ENCODE data around the gene BYSL. TPM values are rescaled to one million over a fixed set of nuclear protein-coding genes. Genes with fewer than 3 reads are reported as not detected.

The BYSL gene
- total RNA-seq, 2 experiments from 2014 or later: 56.4 to 59.5 TPM

- ChIA-PET POLR2A (interaction anchor here (0.8 to 2.8 kb wide), 7 partner anchors 8 to 72 kb away, joined by 3 to 10 read pairs (median 5); partner anchors contain the start of gene CCND3), CTCF (interaction anchor here (1.0 to 2.1 kb wide), 10 partner anchors 9 to 76 kb away, joined by 3 to 8 read pairs (median 5); no protein-coding TSS in a partner anchor)
- TF ChIP-seq, protein P1, sequence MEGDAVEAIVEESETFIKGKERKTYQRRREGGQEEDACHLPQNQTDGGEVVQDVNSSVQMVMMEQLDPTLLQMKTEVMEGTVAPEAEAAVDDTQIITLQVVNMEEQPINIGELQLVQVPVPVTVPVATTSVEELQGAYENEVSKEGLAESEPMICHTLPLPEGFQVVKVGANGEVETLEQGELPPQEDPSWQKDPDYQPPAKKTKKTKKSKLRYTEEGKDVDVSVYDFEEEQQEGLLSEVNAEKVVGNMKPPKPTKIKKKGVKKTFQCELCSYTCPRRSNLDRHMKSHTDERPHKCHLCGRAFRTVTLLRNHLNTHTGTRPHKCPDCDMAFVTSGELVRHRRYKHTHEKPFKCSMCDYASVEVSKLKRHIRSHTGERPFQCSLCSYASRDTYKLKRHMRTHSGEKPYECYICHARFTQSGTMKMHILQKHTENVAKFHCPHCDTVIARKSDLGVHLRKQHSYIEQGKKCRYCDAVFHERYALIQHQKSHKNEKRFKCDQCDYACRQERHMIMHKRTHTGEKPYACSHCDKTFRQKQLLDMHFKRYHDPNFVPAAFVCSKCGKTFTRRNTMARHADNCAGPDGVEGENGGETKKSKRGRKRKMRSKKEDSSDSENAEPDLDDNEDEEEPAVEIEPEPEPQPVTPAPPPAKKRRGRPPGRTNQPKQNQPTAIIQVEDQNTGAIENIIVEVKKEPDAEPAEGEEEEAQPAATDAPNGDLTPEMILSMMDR (IDR thresholded peaks at IDR 0.05): no peak
- Mint-ChIP-seq H3K36me3 (ENCODE audit: low read depth) (peaks cover 17% of the 10 kb centered on the region), H3K4me3 (no peak overlapping the region), H3K4me1 (ENCODE audit: low read depth) (peaks cover 82% of the 10 kb centered on the region), H3K27me3 (no peaks in the 10 kb centered on the region), H3K9me3 (no peaks in the 10 kb centered on the region), H3K27ac (peak overlapping the region; percentile 92)
- ATAC-seq (peak; percentile 11), DNase-seq (no peak)
- intact Hi-C loops (cut with micrococcal nuclease): no loop called here
These were observed 46.3 kb downstream of the BYSL start for GRCh38 chr6:41967312-41968287.

DNA sequence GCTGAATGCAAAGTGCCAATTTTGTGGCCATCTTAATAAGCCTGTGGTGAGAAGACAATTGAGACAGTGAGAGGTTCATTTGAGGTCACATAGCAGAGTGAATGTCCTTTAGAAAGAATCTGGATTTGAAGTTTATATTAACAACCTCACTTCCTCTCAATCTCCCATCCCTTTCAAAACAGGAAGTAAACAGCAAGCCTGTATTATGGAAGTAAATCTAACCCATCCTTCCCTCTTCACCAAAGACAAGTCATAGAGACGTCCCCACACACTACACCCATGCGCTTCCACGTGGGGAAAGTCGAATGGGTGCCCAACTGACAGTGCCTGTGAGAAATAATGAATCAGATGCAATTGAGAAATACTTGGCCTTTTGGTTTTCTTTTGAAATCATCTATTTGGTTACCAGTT is 49.1 kb downstream of the BYSL start:
- peak overlapping the region; percentile 22 for H3K4me3 Mint-ChIP-seq
- DNase-seq (peak; percentile 80), ATAC-seq (peak; percentile 78)
- H3K9me3 Mint-ChIP-seq: no peaks in the 10 kb centered on the region
- ChIA-PET CTCF (interaction anchor here (0.7 kb wide), 1 partner anchor 10 kb away, joined by 3 read pairs; no protein-coding TSS in a partner anchor), POLR2A (no interaction called here)
- TF ChIP-seq, protein P1 (IDR thresholded peaks at IDR 0.05): no peak
- peaks cover 16% of the 10 kb centered on the region for H3K36me3 Mint-ChIP-seq (ENCODE audit: low read depth)
- H3K4me1 Mint-ChIP-seq (ENCODE audit: low read depth): peaks cover 82% of the 10 kb centered on the region
- H3K27me3 Mint-ChIP-seq: no peaks in the 10 kb centered on the region
- peak overlapping the region; percentile 95 for H3K27ac Mint-ChIP-seq
- intact Hi-C loops (cut with micrococcal nuclease): no loop called here

- DNase-seq (no peak), ATAC-seq (no peak)
- intact Hi-C loops (cut with micrococcal nuclease): no loop called here
- ChIA-PET CTCF (interaction anchor here (0.6 to 3.1 kb wide), 3 partner anchors 9 to 239 kb away, joined by 3 to 9 read pairs (median 3); no protein-coding TSS in a partner anchor), POLR2A (interaction anchor here (1.0 to 2.5 kb wide), 4 partner anchors 9 to 75 kb away, joined by 3 to 8 read pairs (median 3); no protein-coding TSS in a partner anchor)
- H3K4me3 Mint-ChIP-seq: no peak overlapping the region
- H3K9me3 Mint-ChIP-seq: no peaks in the 10 kb centered on the region
- peaks cover 79% of the 10 kb centered on the region for H3K4me1 Mint-ChIP-seq (ENCODE audit: low read depth)
- H3K27me3 Mint-ChIP-seq: no peaks in the 10 kb centered on the region
- peaks cover 21% of the 10 kb centered on the region for H3K36me3 Mint-ChIP-seq (ENCODE audit: low read depth)
- H3K27ac Mint-ChIP-seq: peak overlapping the region; percentile 84
- TF ChIP-seq, protein P1 (IDR thresholded peaks at IDR 0.05): no peak
These were observed 51.5 kb downstream of the BYSL start for GRCh38 chr6:41972826-41973225.

- Mint-ChIP-seq H3K4me1 (ENCODE audit: low read depth) (peaks cover 72% of the 10 kb centered on the region), H3K27ac (peak overlapping the region; percentile 99), H3K4me3 (no peak overlapping the region), H3K36me3 (ENCODE audit: low read depth) (peaks cover 21% of the 10 kb centered on the region), H3K27me3 (no peaks in the 10 kb centered on the region), H3K9me3 (no peaks in the 10 kb centered on the region)
- ATAC-seq (no peak), DNase-seq (no peak)
- CTCF ChIA-PET: interaction anchor here (1.0 to 3.1 kb wide), 3 partner anchors 11 to 53 kb away, joined by 3 to 9 read pairs (median 3); partner anchors contain the start of genes BYSL and MED20
- POLR2A ChIA-PET: interaction anchor here (0.7 to 2.5 kb wide), 6 partner anchors 9 to 68 kb away, joined by 3 to 8 read pairs (median 6); no protein-coding TSS in a partner anchor
- TF ChIP-seq, protein P1 (IDR thresholded peaks at IDR 0.05): no peak
- intact Hi-C loops (cut with micrococcal nuclease): no loop called here
These were observed 53.1 kb downstream of the BYSL start for GRCh38 chr6:41974281-41974825.

All from activated CD8-positive, alpha-beta T cell treated with anti-CD3 and anti-CD28 coated beads for 36 hours (primary cell).